HG02973 (cell line): ENCODE measurements around the gene REPS2.

Experiments used
- ATAC-seq: cut with Tn5 transposase; IDR thresholded peaks from one replicate; pipeline ENCODE4 v1.9.1; 2021; ENCODE audit warnings: moderate library complexity; ENCODE audit not compliant: unreplicated experiment

Gene REPS2

GRCh38 chrX:17077361-17077760 is 130.9 kb downstream of the REPS2 start:
- no peak for ATAC-seq

GRCh38 chrX:17078031-17078720 is 131.7 kb downstream of the REPS2 start:
- ATAC-seq = no peak

GRCh38 chrX:17081511-17081910 is 135.1 kb downstream of the REPS2 start:
- no peak for ATAC-seq

GRCh38 chrX:17081968-17082367 is 135.5 kb downstream of the REPS2 start:
- no peak for ATAC-seq

- ATAC-seq = no peak
Measured at GRCh38 chrX:17082831-17083230, 136.4 kb downstream of the REPS2 start.

- ATAC-seq = no peak
Measured at GRCh38 chrX:17086317-17086716, 139.9 kb downstream of the REPS2 start.

GRCh38 chrX:17095161-17095560 is 148.7 kb downstream of the REPS2 start:
- ATAC-seq = no peak

GRCh38 chrX:17098516-17099247 is 152.2 kb downstream of the REPS2 start:
- no peak for ATAC-seq

- no peak for ATAC-seq
Measured at GRCh38 chrX:17104433-17104832, 158.0 kb downstream of the REPS2 start.

- ATAC-seq = no peak
Measured at GRCh38 chrX:17120816-17121215, 174.4 kb downstream of the REPS2 start.

GRCh38 chrX:17154001-17154400 is 207.5 kb downstream of the REPS2 start:
- ATAC-seq = no peak

GRCh38 chrX:17160975-17161374 is 214.5 kb downstream of the REPS2 start:
- no peak for ATAC-seq

- ATAC-seq = no peak
Measured at GRCh38 chrX:17161991-17162390, 215.5 kb downstream of the REPS2 start.

GRCh38 chrX:17164079-17164478 is 217.6 kb downstream of the REPS2 start:
- no peak for ATAC-seq

- ATAC-seq = no peak
Measured at GRCh38 chrX:17164941-17165340, 218.5 kb downstream of the REPS2 start.

- no peak for ATAC-seq
Measured at GRCh38 chrX:17167915-17168314, 221.5 kb downstream of the REPS2 start.

- ATAC-seq = no peak
Measured at GRCh38 chrX:17170973-17171372, 224.5 kb downstream of the REPS2 start.

- no peak for ATAC-seq
Measured at GRCh38 chrX:17174671-17175070, 228.2 kb downstream of the REPS2 start.

GRCh38 chrX:17182317-17182716 is 235.9 kb downstream of the REPS2 start:
- ATAC-seq = no peak

GRCh38 chrX:17183566-17183965 is 237.1 kb downstream of the REPS2 start:
- ATAC-seq = no peak

GRCh38 chrX:17185431-17185830 is 239.0 kb downstream of the REPS2 start:
- no peak for ATAC-seq

- no peak for ATAC-seq
Measured at GRCh38 chrX:17187136-17187756, 240.8 kb downstream of the REPS2 start.
